Measurements from ENCODE around the gene FRMD4B. TPM values are rescaled to one million over a fixed set of nuclear protein-coding genes. Genes with fewer than 3 reads are reported as not detected.

Gene FRMD4B
- polyA plus RNA-seq, 2 donors, result 18.6 to 21.0 TPM

- peaks cover 0 to 2% of the 10 kb centered on the region in 2 donors for H3K4me1 ChIP-seq (ENCODE audit: control insufficient read depth in 2 of 2, insufficient read depth in 2 of 2, low read length in 1 of 2)
- H3K27ac ChIP-seq (ENCODE audit: low read depth in 2 of 2, low read length in 1 of 2), result peak overlapping the region in 1 of 2 donors; percentile 74
- 52 to 66% methylated on average over 5 of the region's 5 CpGs for WGBS, 2 donors
- H3K9me3 ChIP-seq (ENCODE audit: control insufficient read depth in 2 of 2, insufficient read depth in 1 of 2, low read depth in 1 of 2, low read length in 1 of 2), result no peaks in the 10 kb centered on the region
- no peak overlapping the region for H3K4me3 ChIP-seq (ENCODE audit: low read depth in 1 of 2, low read length in 2 of 2)
- peaks cover 0 to 3% of the 10 kb centered on the region in 2 donors for H3K27me3 ChIP-seq (ENCODE audit: control insufficient read depth in 1 of 2, insufficient read depth in 2 of 2, low read length in 2 of 2)
- H3K36me3 ChIP-seq (ENCODE audit: control insufficient read depth in 2 of 2, insufficient read depth in 2 of 2, low read length in 1 of 2), result no peaks in the 10 kb centered on the region
Measured at GRCh38 chr3:69420781-69421520, 35.1 kb upstream of the FRMD4B start.

- WGBS, 2 donors, result 85 to 90% methylated on average over 3 of the region's 3 CpGs
- Histone ChIP-seq H3K4me1 (ENCODE audit: control insufficient read depth in 2 of 2, insufficient read depth in 2 of 2, low read length in 1 of 2) (peaks cover 0 to 2% of the 10 kb centered on the region in 2 donors), H3K27ac (ENCODE audit: low read depth in 2 of 2, low read length in 1 of 2) (no peak overlapping the region), H3K36me3 (ENCODE audit: control insufficient read depth in 2 of 2, insufficient read depth in 2 of 2, low read length in 1 of 2) (no peaks in the 10 kb centered on the region), H3K27me3 (ENCODE audit: control insufficient read depth in 1 of 2, insufficient read depth in 2 of 2, low read length in 2 of 2) (peaks cover 0 to 3% of the 10 kb centered on the region in 2 donors), H3K4me3 (ENCODE audit: low read depth in 1 of 2, low read length in 2 of 2) (no peak overlapping the region), H3K9me3 (ENCODE audit: control insufficient read depth in 2 of 2, insufficient read depth in 1 of 2, low read depth in 1 of 2, low read length in 1 of 2) (no peaks in the 10 kb centered on the region)
Measured at GRCh38 chr3:69419276-69419675, 33.4 kb upstream of the FRMD4B start.

- Histone ChIP-seq H3K36me3 (ENCODE audit: control insufficient read depth in 2 of 2, insufficient read depth in 2 of 2, low read length in 1 of 2) (no peaks in the 10 kb centered on the region), H3K9me3 (ENCODE audit: control insufficient read depth in 2 of 2, insufficient read depth in 1 of 2, low read depth in 1 of 2, low read length in 1 of 2) (no peaks in the 10 kb centered on the region), H3K4me1 (ENCODE audit: control insufficient read depth in 2 of 2, insufficient read depth in 2 of 2, low read length in 1 of 2) (peaks cover 0 to 2% of the 10 kb centered on the region in 2 donors), H3K27ac (ENCODE audit: low read depth in 2 of 2, low read length in 1 of 2) (no peak overlapping the region), H3K4me3 (ENCODE audit: low read depth in 1 of 2, low read length in 2 of 2) (no peak overlapping the region), H3K27me3 (ENCODE audit: control insufficient read depth in 1 of 2, insufficient read depth in 2 of 2, low read length in 2 of 2) (peaks cover 0 to 3% of the 10 kb centered on the region in 2 donors)
- WGBS, 2 donors, result 78 to 91% methylated on average over 5 of the region's 5 CpGs
Measured at GRCh38 chr3:69417541-69418078, 31.7 kb upstream of the FRMD4B start.

- no peaks in the 10 kb centered on the region for H3K4me1 ChIP-seq (ENCODE audit: control insufficient read depth in 2 of 2, insufficient read depth in 2 of 2, low read length in 1 of 2)
- no peak overlapping the region for H3K27ac ChIP-seq (ENCODE audit: low read depth in 2 of 2, low read length in 1 of 2)
- H3K27me3 ChIP-seq (ENCODE audit: control insufficient read depth in 1 of 2, insufficient read depth in 2 of 2, low read length in 2 of 2), result no peaks in the 10 kb centered on the region
- H3K9me3 ChIP-seq (ENCODE audit: control insufficient read depth in 2 of 2, insufficient read depth in 1 of 2, low read depth in 1 of 2, low read length in 1 of 2), result no peaks in the 10 kb centered on the region
- 49 to 50% methylated on average over 9 of the region's 9 CpGs for WGBS, 2 donors
- H3K4me3 ChIP-seq (ENCODE audit: low read depth in 1 of 2, low read length in 2 of 2), result no peak overlapping the region
- no peaks in the 10 kb centered on the region for H3K36me3 ChIP-seq (ENCODE audit: control insufficient read depth in 2 of 2, insufficient read depth in 2 of 2, low read length in 1 of 2)
Measured at GRCh38 chr3:69413551-69414207, 27.8 kb upstream of the FRMD4B start.

GRCh38 chr3:69411346-69411745, 25.5 kb upstream of the FRMD4B start:
- WGBS, 2 donors, result 35 to 54% methylated on average over 3 of the region's 3 CpGs
- Histone ChIP-seq H3K9me3 (ENCODE audit: control insufficient read depth in 2 of 2, insufficient read depth in 1 of 2, low read depth in 1 of 2, low read length in 1 of 2) (no peaks in the 10 kb centered on the region), H3K36me3 (ENCODE audit: control insufficient read depth in 2 of 2, insufficient read depth in 2 of 2, low read length in 1 of 2) (no peaks in the 10 kb centered on the region), H3K4me3 (ENCODE audit: low read depth in 1 of 2, low read length in 2 of 2) (no peak overlapping the region), H3K27me3 (ENCODE audit: control insufficient read depth in 1 of 2, insufficient read depth in 2 of 2, low read length in 2 of 2) (no peaks in the 10 kb centered on the region), H3K27ac (ENCODE audit: low read depth in 2 of 2, low read length in 1 of 2) (no peak overlapping the region), H3K4me1 (ENCODE audit: control insufficient read depth in 2 of 2, insufficient read depth in 2 of 2, low read length in 1 of 2) (no peaks in the 10 kb centered on the region)

- Histone ChIP-seq H3K9me3 (ENCODE audit: control insufficient read depth in 2 of 2, insufficient read depth in 1 of 2, low read depth in 1 of 2, low read length in 1 of 2) (peaks cover 0 to under 1% of the 10 kb centered on the region in 2 donors), H3K27ac (ENCODE audit: low read depth in 2 of 2, low read length in 1 of 2) (no peak overlapping the region), H3K36me3 (ENCODE audit: control insufficient read depth in 2 of 2, insufficient read depth in 2 of 2, low read length in 1 of 2) (no peaks in the 10 kb centered on the region), H3K4me1 (ENCODE audit: control insufficient read depth in 2 of 2, insufficient read depth in 2 of 2, low read length in 1 of 2) (no peaks in the 10 kb centered on the region), H3K27me3 (ENCODE audit: control insufficient read depth in 1 of 2, insufficient read depth in 2 of 2, low read length in 2 of 2) (no peaks in the 10 kb centered on the region), H3K4me3 (ENCODE audit: low read depth in 1 of 2, low read length in 2 of 2) (no peak overlapping the region)
- WGBS, 2 donors, result 23 to 29% methylated on average over 8 of the region's 8 CpGs
Measured at GRCh38 chr3:69410301-69410700, 24.4 kb upstream of the FRMD4B start.

GRCh38 chr3:69409831-69410230, 23.9 kb upstream of the FRMD4B start:
- Histone ChIP-seq H3K27ac (ENCODE audit: low read depth in 2 of 2, low read length in 1 of 2) (no peak overlapping the region), H3K9me3 (ENCODE audit: control insufficient read depth in 2 of 2, insufficient read depth in 1 of 2, low read depth in 1 of 2, low read length in 1 of 2) (peaks cover 0 to 3% of the 10 kb centered on the region in 2 donors), H3K4me1 (ENCODE audit: control insufficient read depth in 2 of 2, insufficient read depth in 2 of 2, low read length in 1 of 2) (no peaks in the 10 kb centered on the region), H3K4me3 (ENCODE audit: low read depth in 1 of 2, low read length in 2 of 2) (no peak overlapping the region), H3K27me3 (ENCODE audit: control insufficient read depth in 1 of 2, insufficient read depth in 2 of 2, low read length in 2 of 2) (no peaks in the 10 kb centered on the region), H3K36me3 (ENCODE audit: control insufficient read depth in 2 of 2, insufficient read depth in 2 of 2, low read length in 1 of 2) (no peaks in the 10 kb centered on the region)
- WGBS, 2 donors, result 76% methylated on average over 1 of the region's 1 CpG

- WGBS, 2 donors, result 69 to 71% methylated on average over 4 of the region's 4 CpGs
- no peak overlapping the region for H3K27ac ChIP-seq (ENCODE audit: low read depth in 2 of 2, low read length in 1 of 2)
Measured at GRCh38 chr3:69409011-69409410, 23.1 kb upstream of the FRMD4B start.

GRCh38 chr3:69408542-69408941, 22.7 kb upstream of the FRMD4B start:
- WGBS, 2 donors, result 73 to 77% methylated on average over 5 of the region's 5 CpGs

More at GRCh38 chr3:69409011-69409410, 23.1 kb upstream of the FRMD4B start:
- Histone ChIP-seq H3K4me1 (ENCODE audit: control insufficient read depth in 2 of 2, insufficient read depth in 2 of 2, low read length in 1 of 2) (peaks cover under 1 to 2% of the 10 kb centered on the region in 2 donors), H3K9me3 (ENCODE audit: control insufficient read depth in 2 of 2, insufficient read depth in 1 of 2, low read depth in 1 of 2, low read length in 1 of 2) (peaks cover 0 to 3% of the 10 kb centered on the region in 2 donors), H3K36me3 (ENCODE audit: control insufficient read depth in 2 of 2, insufficient read depth in 2 of 2, low read length in 1 of 2) (no peaks in the 10 kb centered on the region), H3K27me3 (ENCODE audit: control insufficient read depth in 1 of 2, insufficient read depth in 2 of 2, low read length in 2 of 2) (no peaks in the 10 kb centered on the region), H3K4me3 (ENCODE audit: low read depth in 1 of 2, low read length in 2 of 2) (no peak overlapping the region)

More at GRCh38 chr3:69408542-69408941, 22.7 kb upstream of the FRMD4B start:
- Histone ChIP-seq H3K9me3 (ENCODE audit: control insufficient read depth in 2 of 2, insufficient read depth in 1 of 2, low read depth in 1 of 2, low read length in 1 of 2) (peaks cover 0 to 3% of the 10 kb centered on the region in 2 donors), H3K4me1 (ENCODE audit: control insufficient read depth in 2 of 2, insufficient read depth in 2 of 2, low read length in 1 of 2) (peaks cover 2% of the 10 kb centered on the region in 2 donors), H3K4me3 (ENCODE audit: low read depth in 1 of 2, low read length in 2 of 2) (no peak overlapping the region), H3K36me3 (ENCODE audit: control insufficient read depth in 2 of 2, insufficient read depth in 2 of 2, low read length in 1 of 2) (no peaks in the 10 kb centered on the region), H3K27me3 (ENCODE audit: control insufficient read depth in 1 of 2, insufficient read depth in 2 of 2, low read length in 2 of 2) (no peaks in the 10 kb centered on the region), H3K27ac (ENCODE audit: low read depth in 2 of 2, low read length in 1 of 2) (no peak overlapping the region)

Measured in esophagus (tissue), 2 donors.